ENCODE data around the gene PACRG.

DNA sequence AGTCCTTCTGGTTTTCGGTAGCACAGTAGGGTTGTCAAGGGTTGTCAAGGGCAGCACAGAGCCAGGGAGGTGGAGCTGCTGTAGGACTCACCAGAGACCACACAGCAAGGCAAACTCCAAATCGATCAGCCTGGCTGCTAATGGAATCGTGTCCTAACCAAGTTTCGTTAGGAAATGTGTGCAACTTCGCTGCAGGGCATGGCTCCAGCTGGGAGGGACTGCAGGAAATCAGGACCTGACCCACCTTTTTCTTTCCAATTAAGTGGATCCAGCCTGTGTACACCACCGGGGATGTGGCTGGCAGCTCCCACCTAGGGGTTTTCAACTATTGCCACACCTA, 435.1 kb downstream of the PACRG start:
- TF ChIP-seq, protein P1, sequence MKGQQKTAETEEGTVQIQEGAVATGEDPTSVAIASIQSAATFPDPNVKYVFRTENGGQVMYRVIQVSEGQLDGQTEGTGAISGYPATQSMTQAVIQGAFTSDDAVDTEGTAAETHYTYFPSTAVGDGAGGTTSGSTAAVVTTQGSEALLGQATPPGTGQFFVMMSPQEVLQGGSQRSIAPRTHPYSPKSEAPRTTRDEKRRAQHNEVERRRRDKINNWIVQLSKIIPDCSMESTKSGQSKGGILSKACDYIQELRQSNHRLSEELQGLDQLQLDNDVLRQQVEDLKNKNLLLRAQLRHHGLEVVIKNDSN (IDR thresholded peaks at IDR 0.05) = no peak
- TF ChIP-seq EGR1 (IDR thresholded peaks at IDR 0.05) (no peak), EP300 (IDR thresholded peaks at IDR 0.05; ENCODE audit: borderline replicate concordance) (no peak), CEBPB (IDR thresholded peaks at IDR 0.05) (no peak), TCF12 (IDR thresholded peaks at IDR 0.05; ENCODE audit: low read depth) (no peak), FOXM1 (IDR thresholded peaks at IDR 0.05; ENCODE audit: borderline replicate concordance, low read depth) (no peak), CREB1 (IDR thresholded peaks at IDR 0.05; ENCODE audit: low read depth) (no peak), YY1 (IDR thresholded peaks at IDR 0.05; ENCODE audit: low read depth) (no peak), RAD21 (IDR thresholded peaks at IDR 0.05; ENCODE audit: low read depth) (no peak), NFIC (IDR thresholded peaks at IDR 0.05) (no peak)
- TF ChIP-seq, protein P2, sequence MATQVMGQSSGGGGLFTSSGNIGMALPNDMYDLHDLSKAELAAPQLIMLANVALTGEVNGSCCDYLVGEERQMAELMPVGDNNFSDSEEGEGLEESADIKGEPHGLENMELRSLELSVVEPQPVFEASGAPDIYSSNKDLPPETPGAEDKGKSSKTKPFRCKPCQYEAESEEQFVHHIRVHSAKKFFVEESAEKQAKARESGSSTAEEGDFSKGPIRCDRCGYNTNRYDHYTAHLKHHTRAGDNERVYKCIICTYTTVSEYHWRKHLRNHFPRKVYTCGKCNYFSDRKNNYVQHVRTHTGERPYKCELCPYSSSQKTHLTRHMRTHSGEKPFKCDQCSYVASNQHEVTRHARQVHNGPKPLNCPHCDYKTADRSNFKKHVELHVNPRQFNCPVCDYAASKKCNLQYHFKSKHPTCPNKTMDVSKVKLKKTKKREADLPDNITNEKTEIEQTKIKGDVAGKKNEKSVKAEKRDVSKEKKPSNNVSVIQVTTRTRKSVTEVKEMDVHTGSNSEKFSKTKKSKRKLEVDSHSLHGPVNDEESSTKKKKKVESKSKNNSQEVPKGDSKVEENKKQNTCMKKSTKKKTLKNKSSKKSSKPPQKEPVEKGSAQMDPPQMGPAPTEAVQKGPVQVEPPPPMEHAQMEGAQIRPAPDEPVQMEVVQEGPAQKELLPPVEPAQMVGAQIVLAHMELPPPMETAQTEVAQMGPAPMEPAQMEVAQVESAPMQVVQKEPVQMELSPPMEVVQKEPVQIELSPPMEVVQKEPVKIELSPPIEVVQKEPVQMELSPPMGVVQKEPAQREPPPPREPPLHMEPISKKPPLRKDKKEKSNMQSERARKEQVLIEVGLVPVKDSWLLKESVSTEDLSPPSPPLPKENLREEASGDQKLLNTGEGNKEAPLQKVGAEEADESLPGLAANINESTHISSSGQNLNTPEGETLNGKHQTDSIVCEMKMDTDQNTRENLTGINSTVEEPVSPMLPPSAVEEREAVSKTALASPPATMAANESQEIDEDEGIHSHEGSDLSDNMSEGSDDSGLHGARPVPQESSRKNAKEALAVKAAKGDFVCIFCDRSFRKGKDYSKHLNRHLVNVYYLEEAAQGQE (IDR thresholded peaks at IDR 0.05; ENCODE audit: low read depth) = no peak
- TF ChIP-seq, protein P3, sequence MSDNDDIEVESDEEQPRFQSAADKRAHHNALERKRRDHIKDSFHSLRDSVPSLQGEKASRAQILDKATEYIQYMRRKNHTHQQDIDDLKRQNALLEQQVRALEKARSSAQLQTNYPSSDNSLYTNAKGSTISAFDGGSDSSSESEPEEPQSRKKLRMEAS (IDR thresholded peaks at IDR 0.05) = no peak

Measured in Ishikawa (cell line).